OCI-LY3 (cell line): ENCODE data around the gene ZC2HC1C.

ENCODE experiments used
- EZH2phosphoT487 ChIP-seq: fragments of 200-600 bp; shearing (Covaris generic); IDR thresholded peaks from 2 replicates; pipeline ENCODE4 v1.6.1; 2018; ENCODE audit warnings: antibody characterized with exemption, mixed run types, low read depth
- TF ChIP-seq, protein P1 (sequence below): fragments of 200-600, 300-600 bp; sonication (generic); IDR thresholded peaks from 2 replicates; pipeline ENCODE4 v1.5.1; 2014; ENCODE audit warnings: antibody characterized with exemption, low read length, low read depth

DNA sequence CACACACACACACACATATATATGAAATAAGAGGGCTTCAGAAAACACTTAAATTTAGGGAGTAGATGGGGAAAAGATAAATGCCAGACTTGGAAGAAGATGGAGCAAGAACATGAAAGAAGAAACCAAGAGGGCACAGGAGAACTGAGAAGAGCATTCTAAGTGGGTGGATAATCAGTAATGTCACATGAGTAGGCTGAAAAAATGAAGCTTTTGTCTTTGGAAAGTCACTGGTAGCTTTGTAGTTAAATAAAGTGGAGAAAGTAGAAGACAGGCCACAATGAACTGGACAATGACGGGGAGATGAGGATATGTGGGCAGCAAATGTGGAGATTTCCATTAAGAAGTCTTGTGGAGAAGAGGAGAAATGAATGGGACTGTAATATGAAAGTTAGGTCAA, 2.2 kb upstream of the ZC2HC1C start:
- TF ChIP-seq, protein P1, sequence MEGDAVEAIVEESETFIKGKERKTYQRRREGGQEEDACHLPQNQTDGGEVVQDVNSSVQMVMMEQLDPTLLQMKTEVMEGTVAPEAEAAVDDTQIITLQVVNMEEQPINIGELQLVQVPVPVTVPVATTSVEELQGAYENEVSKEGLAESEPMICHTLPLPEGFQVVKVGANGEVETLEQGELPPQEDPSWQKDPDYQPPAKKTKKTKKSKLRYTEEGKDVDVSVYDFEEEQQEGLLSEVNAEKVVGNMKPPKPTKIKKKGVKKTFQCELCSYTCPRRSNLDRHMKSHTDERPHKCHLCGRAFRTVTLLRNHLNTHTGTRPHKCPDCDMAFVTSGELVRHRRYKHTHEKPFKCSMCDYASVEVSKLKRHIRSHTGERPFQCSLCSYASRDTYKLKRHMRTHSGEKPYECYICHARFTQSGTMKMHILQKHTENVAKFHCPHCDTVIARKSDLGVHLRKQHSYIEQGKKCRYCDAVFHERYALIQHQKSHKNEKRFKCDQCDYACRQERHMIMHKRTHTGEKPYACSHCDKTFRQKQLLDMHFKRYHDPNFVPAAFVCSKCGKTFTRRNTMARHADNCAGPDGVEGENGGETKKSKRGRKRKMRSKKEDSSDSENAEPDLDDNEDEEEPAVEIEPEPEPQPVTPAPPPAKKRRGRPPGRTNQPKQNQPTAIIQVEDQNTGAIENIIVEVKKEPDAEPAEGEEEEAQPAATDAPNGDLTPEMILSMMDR, result no peak
- TF ChIP-seq EZH2phosphoT487, result no peak
